HepG2 (cell line): ENCODE measurements around the gene STEAP2. TPM values are rescaled to one million over a fixed set of nuclear protein-coding genes. Genes with fewer than 3 reads are reported as not detected.

ENCODE experiments used
- ARNT2 ChIP-seq: sonication (generic); formaldehyde crosslinking; IDR thresholded peaks from 2 replicates; pipeline ENCODE4 v1.8.0; 2022; ENCODE audit warnings: mild to moderate bottlenecking, low read depth, missing genetic modification reagents, moderate library complexity
- CBX2 ChIP-seq, 2 experiments: fragments of 200-600 bp in 1 of 2; sonication (generic); formaldehyde crosslinking in 1 of 2; IDR thresholded peaks; 2 replicates each; pipeline versions ENCODE4 v1.7.0 to v1.8.1; 2018 to 2022; ENCODE audit warnings: low read depth in 2 of 2, low read length in 1 of 2, mild to moderate bottlenecking in 1 of 2, missing genetic modification reagents in 1 of 2
- DMAP1 ChIP-seq: IDR thresholded peaks from 2 replicates; pipeline ENCODE4 v1.6.1; 2016
- ELK4 ChIP-seq: sonication (generic); formaldehyde crosslinking; IDR thresholded peaks from 2 replicates; pipeline ENCODE4 v1.9.0; 2021; ENCODE audit warnings: missing genetic modification reagents, borderline replicate concordance
- FLYWCH1 ChIP-seq: sonication (generic); formaldehyde crosslinking; IDR thresholded peaks from 2 replicates; pipeline ENCODE4 v1.8.1; 2023; ENCODE audit warnings: mild to moderate bottlenecking, missing genetic modification reagents
- FOXK1 ChIP-seq: sonication (generic); formaldehyde crosslinking; IDR thresholded peaks from 2 replicates; pipeline ENCODE4 v1.4.0; 2020; ENCODE audit warnings: low read depth, missing genetic modification reagents, borderline replicate concordance
- HINFP ChIP-seq: sonication (generic); formaldehyde crosslinking; IDR thresholded peaks from 2 replicates; pipeline ENCODE4 v1.4.0; 2020; ENCODE audit warnings: low read depth, mild to moderate bottlenecking, missing genetic modification reagents
- HIVEP1 ChIP-seq: sonication (generic); formaldehyde crosslinking; IDR thresholded peaks from 2 replicates; pipeline ENCODE4 v1.4.0; 2020; ENCODE audit warnings: mild to moderate bottlenecking, missing genetic modification reagents
- HNF4A ChIP-seq: sonication (generic); formaldehyde crosslinking; IDR thresholded peaks from 2 replicates; pipeline ENCODE4 v1.4.0; 2020; ENCODE audit warnings: missing genetic modification reagents
- HNRNPH1 ChIP-seq: fragments of 200-400 bp; formaldehyde crosslinking; optimal IDR thresholded peaks from 2 replicates; pipeline ENCODE3; 2017; ENCODE audit warnings: mild to moderate bottlenecking, low read depth, low read length
- JARID2 ChIP-seq: sonication (generic); formaldehyde crosslinking; IDR thresholded peaks from 2 replicates; pipeline ENCODE4 v1.8.1; 2023; ENCODE audit warnings: missing genetic modification reagents, inconsistent platforms; ENCODE audit not compliant: insufficient replicate concordance
- KAT8 ChIP-seq: IDR thresholded peaks from 2 replicates; pipeline ENCODE4 v1.6.1; 2016; ENCODE audit warnings: missing genetic modification reagents, missing compliant biosample characterization
- MED1 ChIP-seq: sonication (generic); formaldehyde crosslinking; IDR thresholded peaks from 2 replicates; pipeline ENCODE4 v1.4.0; 2020; ENCODE audit warnings: missing genetic modification reagents
- NFKB2 ChIP-seq: sonication (generic); formaldehyde crosslinking; IDR thresholded peaks from 2 replicates; pipeline ENCODE4 v1.4.0; 2020; ENCODE audit warnings: missing genetic modification reagents, borderline replicate concordance
- RARA ChIP-seq: IDR thresholded peaks from 2 replicates; pipeline ENCODE4 v1.6.1; 2016; ENCODE audit warnings: missing genetic modification reagents, missing compliant biosample characterization
- SNAPC2 ChIP-seq: sonication (generic); formaldehyde crosslinking; IDR thresholded peaks from 2 replicates; pipeline ENCODE4 v1.8.1; 2022; ENCODE audit warnings: mild to moderate bottlenecking, missing genetic modification reagents
- TRIM24 ChIP-seq: sonication (generic); formaldehyde crosslinking; IDR thresholded peaks from 2 replicates; pipeline ENCODE4 v1.8.0; 2022; ENCODE audit warnings: mild to moderate bottlenecking, missing genetic modification reagents
- XRCC5 ChIP-seq: fragments of 200-400 bp; formaldehyde crosslinking; optimal IDR thresholded peaks from 2 replicates; pipeline ENCODE3; 2017; ENCODE audit warnings: mild to moderate bottlenecking, low read length
- ZBTB20 ChIP-seq: sonication (generic); formaldehyde crosslinking; IDR thresholded peaks from 2 replicates; pipeline ENCODE4 v1.8.1; 2023; ENCODE audit warnings: missing genetic modification reagents, low read depth, mild to moderate bottlenecking, borderline replicate concordance
- ZBTB34 ChIP-seq: sonication (generic); formaldehyde crosslinking; IDR thresholded peaks from 2 replicates; pipeline ENCODE4 v1.8.0; 2022; ENCODE audit warnings: mild to moderate bottlenecking, missing genetic modification reagents
- ZMYM3 ChIP-seq: sonication (generic); formaldehyde crosslinking; IDR thresholded peaks from 2 replicates; pipeline ENCODE4 v1.5.1; 2020; ENCODE audit warnings: mild to moderate bottlenecking, missing genetic modification reagents
- ZNF331 ChIP-seq: sonication (generic); formaldehyde crosslinking; IDR thresholded peaks from 2 replicates; pipeline ENCODE4 v1.4.0; 2020; ENCODE audit warnings: missing genetic modification reagents
- ZNF558 ChIP-seq: sonication (generic); formaldehyde crosslinking; IDR thresholded peaks from 2 replicates; pipeline ENCODE4 v1.9.0; 2022; ENCODE audit warnings: mild to moderate bottlenecking, missing genetic modification reagents, borderline replicate concordance
- ZNF670 ChIP-seq: sonication (generic); formaldehyde crosslinking; IDR thresholded peaks from 2 replicates; pipeline ENCODE4 v1.8.0; 2022; ENCODE audit warnings: mild to moderate bottlenecking, missing genetic modification reagents, borderline replicate concordance
- ZSCAN31 ChIP-seq: sonication (generic); formaldehyde crosslinking; IDR thresholded peaks from 2 replicates; pipeline ENCODE4 v1.5.0; 2020; ENCODE audit warnings: low read depth, mild to moderate bottlenecking, missing genetic modification reagents
- polyA plus RNA-seq, 8 experiments: library from polyadenylated mRNA; depleted of rRNA in 3 of 8; stranded (reverse) in 7 of 8; unstranded in 1 of 8; fragments of >200 nt; fragmentation: Illumina TruSeq in 4 of 8; extraction: Trizol in 4 of 8; gene quantifications; 2 replicates each; pipeline versions ENCODE4 v1.2.1 to v1.2.3, GENCODE V29; 2011 to 2016; ENCODE audit warnings: low read depth in 4 of 8, missing spikeins in 1 of 8, mixed read lengths in 1 of 8; ENCODE audit not compliant: insufficient read depth in 1 of 8
- total RNA-seq, 5 experiments: library from RNA; depleted of rRNA; stranded (reverse); fragments of >200 nt; fragmentation: Illumina TruSeq; extraction: Trizol; gene quantifications; 2 replicates each; pipeline ENCODE4 v1.2.3, GENCODE V29; 2016; ENCODE audit warnings: low read depth in 1 of 5

Gene STEAP2
- total and polyA plus RNA-seq, 2 of the 13 experiments (the other 11 are each of a cell fraction or from before 2014, with no cell fraction given): 4.3 to 4.4 TPM

GRCh38 chr7:90244909-90245851 lies 33.6 kb downstream of the STEAP2 start, which contains the start of gene CFAP69 (continued):
- TF ChIP-seq ARNT2 (CRISPR knock-in tag) (no peak), XRCC5 (peak; percentile 80), DMAP1 (CRISPR knock-in tag) (peak; percentile 22; the same call in 1 of the 2 replicates), HIVEP1 (CRISPR knock-in tag) (peak; percentile 84), JARID2 (CRISPR knock-in tag) (no peak), FLYWCH1 (CRISPR knock-in tag) (no peak), ZBTB34 (CRISPR knock-in tag) (0 out of 2 replicates have a peak, but pooled peaks have one; percentile 22), HNF4A (CRISPR knock-in tag) (peak; percentile 69), ZNF670 (CRISPR knock-in tag) (0 out of 2 replicates have a peak, but pooled peaks have one; percentile 67), HINFP (CRISPR knock-in tag) (peak; percentile 66; the same call in 1 of the 2 replicates), RARA (CRISPR knock-in tag) (peak; percentile 88), SNAPC2 (CRISPR knock-in tag) (no peak), HNRNPH1 (no peak), ZNF331 (CRISPR knock-in tag) (peak; percentile 73; the same call in 1 of the 2 replicates), CBX2 (IDR thresholded peaks at IDR 0.05; ENCODE audit: low read depth, low read length) (no peak), CBX2 (CRISPR knock-in tag; IDR thresholded peaks at IDR 0.05; ENCODE audit: low read depth) (no peak), KAT8 (CRISPR knock-in tag) (peak; percentile 91), TRIM24 (CRISPR knock-in tag) (no peak), ZMYM3 (CRISPR knock-in tag) (peak; percentile 46; the same call in 1 of the 2 replicates), ZSCAN31 (peak; percentile 94), ELK4 (CRISPR knock-in tag) (no peak), ZNF558 (CRISPR knock-in tag) (0 out of 2 replicates have a peak, but pooled peaks have one; percentile 50), ZBTB20 (CRISPR knock-in tag) (no peak), FOXK1 (CRISPR knock-in tag) (peak; percentile 78), MED1 (CRISPR knock-in tag) (peak; percentile 52; the same call in 1 of the 2 replicates), NFKB2 (CRISPR knock-in tag) (no peak)
